IPS-15b (cell line): ENCODE measurements around the gene AP2M1.
"Not testable (repeated sequence)": the region's sequence is repeated elsewhere in the genome, so short reads cannot be mapped to it uniquely, and the experiment has no call there.

Experiments
- H3K27me3 ChIP-seq: one replicate; pipeline ENCODE4 v1.6.1; 2013; ENCODE audit warnings: low read length; ENCODE audit not compliant: control insufficient read depth, insufficient read depth
- H3K36me3 ChIP-seq: one replicate; pipeline ENCODE4 v1.6.1; 2013; ENCODE audit warnings: low read length; ENCODE audit not compliant: control insufficient read depth, insufficient read depth
- H3K4me1 ChIP-seq: one replicate; pipeline ENCODE4 v1.6.1; 2013; ENCODE audit warnings: mild to moderate bottlenecking, low read length; ENCODE audit not compliant: control insufficient read depth, insufficient read depth
- H3K4me3 ChIP-seq: one replicate; pipeline ENCODE4 v1.5.1; 2013; ENCODE audit warnings: low read depth, low read length
- H3K9ac ChIP-seq: one replicate; pipeline ENCODE4 v1.6.1; 2013; ENCODE audit warnings: low read depth, mild to moderate bottlenecking, low read length
- H3K9me3 ChIP-seq: one replicate; pipeline ENCODE4 v1.6.1; 2013; ENCODE audit warnings: mild to moderate bottlenecking, low read length; ENCODE audit not compliant: control insufficient read depth, insufficient read depth

AP2M1 gene

DNA sequence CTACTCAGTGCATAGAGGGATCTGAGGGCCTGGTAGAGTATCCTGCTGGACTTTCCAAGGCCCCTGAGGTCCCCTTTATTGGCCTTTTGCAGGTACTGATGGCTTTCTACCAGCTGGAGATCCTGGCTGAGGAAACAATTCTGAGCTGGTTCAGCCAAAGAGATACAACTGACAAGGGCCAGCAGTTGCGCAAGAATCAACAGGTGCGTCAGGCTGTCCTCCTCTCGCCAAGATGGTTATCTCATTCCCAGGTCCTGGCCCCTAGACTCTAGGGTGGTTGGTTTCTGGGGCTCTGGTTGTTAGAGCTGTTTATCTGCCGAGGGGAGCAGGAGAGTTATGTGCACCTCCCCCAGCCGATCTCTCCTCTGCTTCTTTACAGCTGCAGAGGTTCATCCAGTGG, 30.1 kb upstream of the AP2M1 start:
- Histone ChIP-seq H3K9me3 (no peaks in the 10 kb centered on the region), H3K4me3 (no peak overlapping the region), H3K36me3 (peaks cover 40% of the 10 kb centered on the region), H3K4me1 (no peaks in the 10 kb centered on the region), H3K9ac (no peak overlapping the region), H3K27me3 (no peaks in the 10 kb centered on the region)

DNA sequence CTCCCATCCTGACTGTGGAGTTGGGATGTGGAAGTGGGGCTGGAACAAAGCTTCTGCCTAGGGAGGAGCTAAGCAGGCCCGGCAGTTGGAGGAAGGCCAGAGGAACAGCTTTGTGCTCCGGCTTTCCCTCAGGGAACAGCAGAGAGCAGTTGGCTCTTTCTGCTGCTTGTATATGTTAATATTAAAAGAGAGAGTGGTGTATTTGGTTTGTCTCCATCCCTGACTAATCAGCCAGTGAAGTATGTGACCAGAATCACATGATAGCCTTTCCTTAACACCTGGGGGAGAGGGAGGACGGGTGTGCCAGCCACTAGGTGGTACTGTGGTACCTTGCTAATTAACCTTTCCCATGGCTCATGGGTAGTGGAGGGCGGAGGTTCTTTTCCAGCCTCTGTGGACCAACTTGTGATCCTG, 29.5 kb upstream of the AP2M1 start:
- Histone ChIP-seq H3K36me3 (peaks cover 39% of the 10 kb centered on the region), H3K4me3 (no peak overlapping the region), H3K27me3 (no peaks in the 10 kb centered on the region), H3K9ac (no peak overlapping the region), H3K4me1 (no peaks in the 10 kb centered on the region), H3K9me3 (no peaks in the 10 kb centered on the region)

DNA sequence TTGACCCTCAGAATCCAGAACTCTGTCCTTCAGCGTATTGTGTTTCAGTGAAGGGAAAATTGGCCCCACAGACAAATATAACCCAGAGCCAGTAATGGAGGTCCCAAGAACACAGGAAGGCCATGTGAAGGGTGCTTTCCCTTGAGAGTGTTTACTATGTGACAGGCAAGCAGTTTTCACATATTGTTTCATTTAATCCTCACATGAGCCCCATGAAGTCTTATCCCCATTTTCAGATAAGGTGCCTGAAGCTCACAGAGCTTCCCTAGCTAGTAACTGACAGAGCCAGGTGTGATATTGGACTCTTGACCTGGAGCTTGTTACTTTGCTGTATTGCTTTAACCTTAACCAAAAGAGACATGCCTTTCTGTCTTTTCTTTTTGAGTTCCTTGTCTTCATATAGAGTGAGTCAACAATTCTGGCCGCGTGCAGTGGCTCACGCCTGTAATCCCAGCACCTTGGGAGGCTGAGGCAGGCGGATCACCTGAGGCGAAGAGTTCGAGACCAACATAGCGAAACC, 28.8 kb upstream of the AP2M1 start:
- Histone ChIP-seq H3K36me3 (peaks cover 33% of the 10 kb centered on the region), H3K9me3 (no peaks in the 10 kb centered on the region), H3K4me1 (no peaks in the 10 kb centered on the region), H3K4me3 (no peak overlapping the region), H3K9ac (no peak overlapping the region), H3K27me3 (no peaks in the 10 kb centered on the region)

DNA sequence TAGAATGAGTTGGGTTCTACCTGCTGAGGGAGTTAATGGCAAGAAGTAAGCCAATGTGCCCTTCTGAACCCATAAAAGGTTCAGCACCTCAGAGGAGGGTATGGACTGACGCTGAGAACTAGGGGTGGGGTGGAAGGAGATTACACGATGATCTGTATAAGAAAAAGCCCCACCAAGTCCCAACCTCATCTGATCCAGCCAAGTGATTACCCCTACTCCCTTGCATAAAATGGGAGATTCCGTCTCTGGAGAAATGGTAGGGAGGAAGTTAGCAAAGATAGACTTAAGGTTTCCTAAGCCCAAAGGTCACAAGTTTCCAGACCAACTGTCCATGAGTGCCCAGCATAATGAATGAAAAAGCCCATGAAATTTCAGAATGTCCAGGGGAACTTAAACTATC, 26.6 kb upstream of the AP2M1 start:
- Histone ChIP-seq H3K9ac (no peak overlapping the region), H3K36me3 (peaks cover 21% of the 10 kb centered on the region), H3K4me3 (no peak overlapping the region), H3K27me3 (no peaks in the 10 kb centered on the region), H3K9me3 (no peaks in the 10 kb centered on the region), H3K4me1 (no peaks in the 10 kb centered on the region)

DNA sequence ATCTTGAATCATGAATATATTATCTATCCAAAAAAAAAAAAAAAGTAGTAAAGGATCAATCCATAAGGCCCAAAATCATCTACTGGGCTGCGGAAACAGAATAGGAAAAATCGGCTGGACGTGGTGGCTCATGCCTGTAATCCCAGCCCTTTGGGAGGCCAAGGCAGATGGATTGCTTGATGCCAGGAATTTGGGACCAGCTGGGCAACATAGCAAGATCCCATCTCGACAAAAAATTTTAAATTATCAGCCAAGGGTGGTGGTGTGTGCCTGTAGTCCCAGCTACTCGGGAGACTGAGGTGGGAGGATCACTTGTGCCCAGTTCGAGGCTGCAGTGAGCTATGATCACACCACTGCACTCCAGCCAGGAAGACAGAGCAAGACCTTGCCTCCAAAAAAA, 25.5 kb upstream of the AP2M1 start:
- Histone ChIP-seq H3K36me3 (peaks cover 14% of the 10 kb centered on the region), H3K4me3 (no peak overlapping the region), H3K9ac (no peak overlapping the region), H3K9me3 (no peaks in the 10 kb centered on the region), H3K4me1 (no peaks in the 10 kb centered on the region), H3K27me3 (no peaks in the 10 kb centered on the region)

DNA sequence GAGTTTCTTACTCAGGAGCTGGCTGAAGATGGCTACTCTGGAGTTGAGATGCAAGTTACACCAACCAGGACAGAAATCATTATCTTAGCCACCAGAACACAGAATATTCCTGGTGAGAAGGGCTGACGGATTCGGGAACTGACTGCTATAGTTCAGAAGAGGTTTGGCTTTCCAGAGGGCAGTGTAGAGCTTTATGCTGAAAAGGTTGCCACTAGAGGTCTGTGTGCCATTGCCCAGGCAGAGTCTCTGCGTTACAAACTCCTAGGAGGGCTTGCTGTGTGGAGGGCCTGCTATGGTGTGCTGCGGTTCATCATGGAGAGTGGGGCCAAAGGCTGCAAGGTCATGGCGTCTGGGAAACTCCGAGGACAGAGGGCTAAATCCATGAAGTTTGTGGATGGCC, 24.9 kb upstream of the AP2M1 start:
- H3K27me3 ChIP-seq, H3K4me1 ChIP-seq, H3K36me3 ChIP-seq, H3K4me3 ChIP-seq, H3K9ac ChIP-seq, H3K9me3 ChIP-seq: not testable (repeated sequence)

DNA sequence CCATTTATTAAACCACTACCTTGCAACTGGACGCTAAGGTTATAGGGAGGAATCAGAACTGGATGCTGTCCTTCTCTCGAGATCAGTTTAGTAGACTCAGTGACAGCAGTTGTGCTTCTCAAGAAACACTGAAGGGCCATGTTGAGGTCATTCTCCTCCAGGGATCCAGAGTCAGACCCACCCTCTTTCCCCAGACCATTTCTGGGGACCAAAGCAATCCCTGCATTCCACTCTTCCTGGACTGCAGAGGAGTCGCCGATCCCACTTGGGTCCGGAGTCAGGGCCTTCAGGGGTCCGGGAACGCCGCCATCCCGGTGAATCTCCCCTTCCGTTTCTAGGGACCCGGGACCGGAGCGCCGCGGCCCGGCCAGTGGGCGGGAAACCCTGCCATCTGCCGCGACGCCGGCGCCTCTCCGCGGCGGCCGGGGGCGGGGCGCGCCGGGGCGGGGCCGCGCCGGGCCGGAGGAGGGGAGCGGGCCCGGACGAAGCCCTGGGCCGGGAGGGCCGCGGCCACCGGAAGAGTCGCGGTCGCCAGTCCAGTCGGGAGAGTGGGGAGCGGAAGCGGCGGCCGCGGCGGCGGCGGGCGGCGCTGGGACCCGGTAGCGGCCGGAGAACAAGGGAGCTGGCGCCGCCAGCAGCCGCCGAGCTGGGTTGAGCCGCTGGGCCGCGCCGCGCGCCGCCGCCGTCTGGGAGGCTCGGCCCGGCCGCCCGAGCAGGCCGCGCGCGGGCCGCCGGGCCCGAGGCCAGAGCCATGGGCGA, 19.6 kb upstream of the AP2M1 start, which contains the start of gene DVL3:
Gene DVL3 (plus strand): TSS at position 493 of the 759 bp plus-strand sequence. CDS start 259 bp downstream, at position 752.
- Histone ChIP-seq H3K9ac (peak within 1 kb of the TSS; percentile 66), H3K9me3 (no peaks in the 10 kb centered on the region), H3K27me3 (no peaks in the 10 kb centered on the region)

DNA sequence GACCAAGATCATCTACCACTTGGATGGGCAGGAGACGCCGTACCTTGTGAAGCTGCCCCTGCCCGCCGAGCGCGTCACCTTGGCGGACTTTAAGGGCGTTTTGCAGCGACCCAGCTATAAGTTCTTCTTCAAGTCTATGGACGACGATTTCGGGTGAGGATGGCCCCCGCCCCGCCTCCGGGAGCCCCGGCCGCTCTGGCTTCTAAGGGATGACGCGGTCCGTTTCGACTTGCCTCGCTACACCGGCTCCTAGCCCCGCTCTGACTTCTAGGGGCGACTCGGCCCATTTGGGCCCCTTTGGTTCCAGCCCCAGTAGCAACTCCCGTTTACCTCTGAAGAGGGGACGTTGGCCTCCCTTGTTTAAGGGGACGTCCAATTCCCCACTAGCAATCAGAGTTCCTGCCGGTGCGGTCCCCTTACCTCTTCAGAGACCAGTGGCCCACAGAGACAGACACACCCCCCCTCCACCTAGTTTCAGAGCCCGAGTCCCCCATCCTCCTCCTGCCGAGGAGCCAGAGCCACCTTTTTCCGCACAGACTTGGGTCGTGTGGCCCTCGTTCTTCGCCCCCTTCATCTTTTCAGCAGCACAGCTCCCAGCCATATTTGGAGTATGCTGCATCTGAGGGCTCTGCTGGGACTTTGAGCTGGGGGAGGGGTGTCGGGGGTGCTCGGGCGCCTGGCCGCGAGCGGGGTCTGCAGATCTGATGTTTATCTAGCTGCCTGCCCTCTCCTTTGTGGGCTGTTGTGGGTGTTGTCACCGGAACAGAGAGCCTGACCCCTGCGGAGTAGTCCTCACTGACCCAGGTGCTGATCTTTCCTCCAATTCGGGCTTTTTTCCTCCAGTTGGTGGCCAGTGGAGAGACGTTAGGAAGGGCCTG, 18.8 kb upstream of the AP2M1 start:
- H3K9me3 ChIP-seq: no peaks in the 10 kb centered on the region
- peaks cover 8% of the 10 kb centered on the region for H3K4me1 ChIP-seq
- H3K4me3 ChIP-seq: peak overlapping the region; percentile 85

More for the DNA sequence above, 19.6 kb upstream of the AP2M1 start, which contains the start of gene DVL3:
- H3K4me1 ChIP-seq: peaks cover 8% of the 10 kb centered on the region
- peak within 1 kb of the TSS; percentile 85 for H3K4me3 ChIP-seq
- no peaks in the 10 kb centered on the region for H3K36me3 ChIP-seq

DNA sequence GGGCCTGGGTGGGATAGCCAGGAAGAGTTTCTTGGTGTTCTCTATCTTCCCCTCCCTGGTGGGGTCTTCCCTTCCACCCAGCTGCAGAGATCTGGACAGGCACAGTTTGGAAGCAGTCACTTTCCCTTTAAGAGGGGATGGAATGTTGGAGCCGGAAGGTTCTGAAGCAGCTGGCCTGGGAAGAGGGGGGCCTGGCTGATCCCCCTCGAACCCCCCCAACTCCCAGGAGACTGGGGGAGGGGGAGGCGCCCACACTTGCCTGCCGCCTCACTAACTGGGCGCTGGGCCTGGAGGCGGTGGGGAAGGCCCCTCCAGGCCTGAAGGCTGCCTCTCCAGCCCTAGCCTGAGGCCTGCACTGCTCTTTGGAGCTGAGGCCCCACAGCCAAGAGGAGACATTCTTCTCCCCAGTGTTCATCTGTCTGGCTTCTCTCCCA, 18.1 kb upstream of the AP2M1 start:
- H3K9me3 ChIP-seq: no peaks in the 10 kb centered on the region
- H3K9ac ChIP-seq: peak overlapping the region; percentile 70
- no peaks in the 10 kb centered on the region for H3K36me3 ChIP-seq
- no peaks in the 10 kb centered on the region for H3K27me3 ChIP-seq
- H3K4me1 ChIP-seq: peaks cover 8% of the 10 kb centered on the region
- H3K4me3 ChIP-seq: peak overlapping the region; percentile 85

More for the DNA sequence above, 18.8 kb upstream of the AP2M1 start:
- H3K36me3 ChIP-seq: no peaks in the 10 kb centered on the region
- H3K9ac ChIP-seq: peak overlapping the region; percentile 70
- H3K27me3 ChIP-seq: no peaks in the 10 kb centered on the region

DNA sequence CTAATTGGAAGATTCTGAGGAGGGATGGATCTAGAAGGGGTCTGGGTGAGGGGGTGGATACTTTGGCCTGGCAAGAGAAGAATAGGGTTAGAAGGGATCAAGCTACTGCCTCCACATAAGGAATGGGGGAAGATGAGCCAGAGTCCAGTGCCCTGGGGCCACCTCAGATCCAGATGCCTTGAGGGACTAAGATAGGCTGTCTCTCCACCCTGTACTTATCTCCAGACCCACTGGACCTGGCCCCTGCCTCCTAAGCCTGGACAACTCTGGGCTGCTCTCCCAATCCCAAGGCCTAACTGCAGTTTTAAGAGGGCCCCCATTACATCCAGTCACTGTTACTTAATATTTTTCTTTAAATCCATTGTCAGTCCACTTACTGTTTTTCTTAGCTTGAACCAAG, 17.4 kb upstream of the AP2M1 start:
- Histone ChIP-seq H3K4me3 (peak overlapping the region; percentile 85), H3K4me1 (peaks cover 8% of the 10 kb centered on the region), H3K9ac (peak overlapping the region; percentile 70), H3K36me3 (peaks cover 2% of the 10 kb centered on the region), H3K9me3 (no peaks in the 10 kb centered on the region), H3K27me3 (no peaks in the 10 kb centered on the region)

DNA sequence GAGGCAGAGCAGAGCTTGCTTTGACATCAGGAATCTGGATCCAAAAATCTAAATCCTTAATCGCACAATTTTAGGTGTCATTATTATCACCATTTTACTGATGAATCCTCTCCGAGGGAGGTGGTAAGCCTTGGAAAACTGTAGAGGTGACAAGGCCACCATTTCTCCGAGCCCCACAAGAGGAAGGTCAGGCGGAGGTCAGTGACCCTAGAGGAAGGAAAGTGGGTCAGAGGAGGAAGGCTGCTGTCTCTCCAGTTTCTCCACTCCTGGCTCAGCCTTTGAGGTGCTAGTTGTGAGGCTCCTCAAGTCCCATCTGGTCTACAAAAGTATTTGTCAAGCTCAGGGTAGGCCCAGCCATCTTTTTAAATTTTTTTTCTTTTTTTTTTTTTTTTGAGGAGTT, 16.3 kb upstream of the AP2M1 start:
- Histone ChIP-seq H3K36me3 (peaks cover 2% of the 10 kb centered on the region), H3K27me3 (no peaks in the 10 kb centered on the region), H3K4me1 (peaks cover 8% of the 10 kb centered on the region), H3K4me3 (no peak overlapping the region), H3K9ac (no peak overlapping the region), H3K9me3 (no peaks in the 10 kb centered on the region)
